Measurements from ENCODE around the gene ASTE1.

GRCh38 chr3:130976706-130977105 lies 49.9 kb downstream of the ASTE1 start:
- TF ChIP-seq CTCF (IDR thresholded peaks at IDR 0.05): no peak
- no peak for TF ChIP-seq ZFX (IDR thresholded peaks at IDR 0.05; ENCODE audit: borderline replicate concordance)
